Thoracic aorta (tissue), 2 donors: ENCODE data around the gene PGA3. TPM values are rescaled to one million over a fixed set of nuclear protein-coding genes. Genes with fewer than 3 reads are reported as not detected.
A peak's percentile ranks its signal among the peaks of the same experiment; 100 is the strongest.

ENCODE experiments used
- ATAC-seq: fragments of 150-250 bp; one replicate; pipeline ENCODE4 v1.8.0; 2017; ENCODE audit warnings: low read depth; ENCODE audit not compliant: insufficient number of reproducible peaks, low FRiP score
- DNase-seq: peaks from one replicate; pipeline ENCODE4 v3.0.0-alpha.2; 2020; ENCODE audit warnings: low spot score
- H3K27ac ChIP-seq, 2 donors: fragments of 200-600 bp; sonication (generic); 1 replicate in 1 of 2; 2 replicates in 1 of 2; pipeline ENCODE4 v1.5.1; 2016; ENCODE audit warnings: mild to moderate bottlenecking in 2 of 2, moderate library complexity in 2 of 2
- H3K27me3 ChIP-seq: fragments of 200-600 bp; sonication (generic); replicated peaks from 2 replicates; pipeline ENCODE4 v1.6.0; 2016; ENCODE audit warnings: mild to moderate bottlenecking; ENCODE audit not compliant: insufficient read depth
- H3K36me3 ChIP-seq: fragments of 200-600 bp; sonication (generic); one replicate; pipeline ENCODE4 v1.5.1; 2016
- H3K4me1 ChIP-seq, 2 donors: fragments of 200-600 bp; sonication (generic); 1 replicate in 1 of 2; 2 replicates in 1 of 2; pipeline versions ENCODE4 v1.5.1 to v1.6.0; 2016; ENCODE audit warnings: low read depth in 2 of 2, mild to moderate bottlenecking in 1 of 2; ENCODE audit not compliant: control insufficient read depth in 1 of 2
- H3K4me3 ChIP-seq: fragments of 200-600 bp; sonication (generic); 2 replicates; pipeline ENCODE4 v1.5.1; 2016; ENCODE audit warnings: mild to moderate bottlenecking
- H3K9me3 ChIP-seq: fragments of 200-600 bp; sonication (generic); 2 replicates; pipeline ENCODE4 v1.5.1; 2016
- total RNA-seq, 2 donors: library from RNA; depleted of rRNA; stranded (reverse); fragments of >200 nt; gene quantifications; one replicate each; pipeline versions ENCODE4 v1.1.0 to v1.2.3, GENCODE V29; 2016
- TF ChIP-seq, protein P1 (sequence below): fragments of 200-600 bp; sonication (generic); IDR thresholded peaks from one replicate; pipeline ENCODE4 v1.5.1; 2019; ENCODE audit warnings: antibody characterized with exemption

PGA3 gene
- total RNA-seq, 2 donors from 2014 or later = 1.8 to 4.3 TPM

DNA sequence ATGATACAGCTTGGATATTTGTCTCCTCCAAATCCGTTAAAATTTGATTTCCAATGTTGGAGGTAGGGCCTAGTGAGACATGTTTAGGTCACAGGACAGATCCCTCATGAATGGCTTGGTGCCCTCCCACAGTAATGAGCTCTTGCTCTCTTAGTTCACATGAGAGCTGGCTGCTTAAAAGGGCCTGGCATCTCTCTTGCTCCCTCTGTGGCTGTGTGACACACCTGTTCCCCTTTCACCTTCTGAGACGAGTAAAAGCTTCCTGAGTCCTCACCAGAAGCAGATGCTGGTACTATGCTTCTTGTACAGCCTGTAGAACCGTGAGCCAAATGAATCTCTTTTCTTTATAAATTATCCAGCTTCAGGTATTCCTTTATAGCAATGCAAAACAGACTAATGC, 45.6 kb upstream of the PGA3 start:
- no peaks in the 10 kb centered on the region for H3K36me3 ChIP-seq
- H3K9me3 ChIP-seq = no peaks in the 10 kb centered on the region
- TF ChIP-seq, protein P1, sequence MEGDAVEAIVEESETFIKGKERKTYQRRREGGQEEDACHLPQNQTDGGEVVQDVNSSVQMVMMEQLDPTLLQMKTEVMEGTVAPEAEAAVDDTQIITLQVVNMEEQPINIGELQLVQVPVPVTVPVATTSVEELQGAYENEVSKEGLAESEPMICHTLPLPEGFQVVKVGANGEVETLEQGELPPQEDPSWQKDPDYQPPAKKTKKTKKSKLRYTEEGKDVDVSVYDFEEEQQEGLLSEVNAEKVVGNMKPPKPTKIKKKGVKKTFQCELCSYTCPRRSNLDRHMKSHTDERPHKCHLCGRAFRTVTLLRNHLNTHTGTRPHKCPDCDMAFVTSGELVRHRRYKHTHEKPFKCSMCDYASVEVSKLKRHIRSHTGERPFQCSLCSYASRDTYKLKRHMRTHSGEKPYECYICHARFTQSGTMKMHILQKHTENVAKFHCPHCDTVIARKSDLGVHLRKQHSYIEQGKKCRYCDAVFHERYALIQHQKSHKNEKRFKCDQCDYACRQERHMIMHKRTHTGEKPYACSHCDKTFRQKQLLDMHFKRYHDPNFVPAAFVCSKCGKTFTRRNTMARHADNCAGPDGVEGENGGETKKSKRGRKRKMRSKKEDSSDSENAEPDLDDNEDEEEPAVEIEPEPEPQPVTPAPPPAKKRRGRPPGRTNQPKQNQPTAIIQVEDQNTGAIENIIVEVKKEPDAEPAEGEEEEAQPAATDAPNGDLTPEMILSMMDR = no peak
- ATAC-seq (no peak), DNase-seq (no peak)
- H3K27me3 ChIP-seq = no peaks in the 10 kb centered on the region
- peaks cover 15 to 53% of the 10 kb centered on the region in 2 donors for H3K4me1 ChIP-seq
- no peak overlapping the region for H3K27ac ChIP-seq
- H3K4me3 ChIP-seq = no peak overlapping the region

DNA sequence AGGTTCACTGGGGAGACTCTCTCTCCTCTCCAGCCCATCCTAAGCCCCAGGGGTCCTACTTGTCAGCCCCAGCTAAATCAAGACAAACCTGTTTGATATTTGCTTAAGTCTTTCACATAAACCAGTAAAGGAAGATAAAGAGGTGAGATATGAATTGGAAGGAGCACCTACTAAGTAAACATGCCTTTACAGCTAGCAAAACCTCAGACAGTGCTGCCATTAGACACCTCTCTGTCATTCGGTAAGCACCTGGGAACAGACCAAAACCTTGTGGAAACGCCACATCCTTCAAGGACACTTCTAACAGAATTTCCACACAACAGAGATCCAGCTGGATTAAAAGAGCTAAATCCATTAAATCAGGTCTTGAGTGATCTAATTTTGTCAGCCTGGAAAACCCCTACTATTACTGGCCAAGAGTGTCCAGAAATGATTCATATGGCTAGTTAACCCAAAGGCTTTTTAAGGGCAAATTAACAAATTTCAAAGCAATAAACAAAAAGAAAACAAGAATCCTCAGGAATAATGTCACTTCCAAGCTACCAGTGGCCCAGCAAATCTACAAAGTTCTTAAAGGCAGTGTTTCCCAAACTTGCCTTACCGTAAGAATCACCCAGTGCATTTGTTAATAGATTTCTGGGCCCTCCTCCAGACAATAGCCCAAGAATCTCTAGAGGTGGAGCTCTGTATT, 44.5 kb upstream of the PGA3 start:
- Histone ChIP-seq H3K9me3 (no peaks in the 10 kb centered on the region), H3K36me3 (no peaks in the 10 kb centered on the region), H3K4me1 (peaks cover 4 to 42% of the 10 kb centered on the region in 2 donors), H3K4me3 (peak overlapping the region; percentile 29), H3K27me3 (no peaks in the 10 kb centered on the region), H3K27ac (peak overlapping the region; percentile 64 to 76)
- DNase-seq (no peak), ATAC-seq (no peak)
- TF ChIP-seq, protein P1 = no peak

DNA sequence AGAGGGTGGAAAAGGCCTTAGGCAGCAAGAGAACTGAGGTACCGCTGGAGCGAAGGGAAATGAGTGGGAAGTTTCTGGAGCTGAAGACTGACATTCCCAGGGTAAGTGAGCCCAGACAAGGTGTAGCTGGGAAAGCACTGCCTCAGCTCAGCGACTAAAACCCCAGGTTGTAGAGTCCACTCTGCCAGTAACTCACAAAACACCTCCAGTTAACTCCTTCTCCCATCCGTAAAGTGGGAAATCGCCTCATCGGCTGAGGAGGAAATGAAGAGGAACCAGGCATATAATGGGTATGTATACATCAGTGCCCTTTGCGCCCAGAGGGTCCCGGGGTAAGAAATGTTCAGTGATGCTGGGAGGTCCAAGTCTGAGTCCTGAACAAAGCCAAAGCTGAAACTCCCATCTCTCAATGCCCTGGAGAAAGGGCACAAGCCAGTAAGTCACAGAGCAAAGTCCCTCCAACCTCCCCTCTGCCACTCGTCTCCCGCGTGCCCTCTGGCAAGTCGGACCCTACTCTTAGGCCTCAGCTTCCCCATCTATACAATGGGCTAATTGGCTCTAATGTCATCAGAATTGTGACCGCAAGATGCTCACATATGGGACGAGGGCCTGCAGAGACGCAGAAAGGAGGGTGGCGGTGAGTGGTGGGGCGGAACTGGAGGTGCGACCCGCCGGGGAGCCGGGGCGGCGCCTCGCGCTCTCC, 42.7 kb upstream of the PGA3 start:
- ATAC-seq (no peak), DNase-seq (no peak)
- Histone ChIP-seq H3K4me1 (peaks cover 4 to 39% of the 10 kb centered on the region in 2 donors), H3K36me3 (no peaks in the 10 kb centered on the region), H3K27me3 (no peaks in the 10 kb centered on the region), H3K9me3 (no peaks in the 10 kb centered on the region), H3K27ac (peak overlapping the region; percentile 95 to 98), H3K4me3 (peak overlapping the region; percentile 93)
- TF ChIP-seq, protein P1 = no peak

DNA sequence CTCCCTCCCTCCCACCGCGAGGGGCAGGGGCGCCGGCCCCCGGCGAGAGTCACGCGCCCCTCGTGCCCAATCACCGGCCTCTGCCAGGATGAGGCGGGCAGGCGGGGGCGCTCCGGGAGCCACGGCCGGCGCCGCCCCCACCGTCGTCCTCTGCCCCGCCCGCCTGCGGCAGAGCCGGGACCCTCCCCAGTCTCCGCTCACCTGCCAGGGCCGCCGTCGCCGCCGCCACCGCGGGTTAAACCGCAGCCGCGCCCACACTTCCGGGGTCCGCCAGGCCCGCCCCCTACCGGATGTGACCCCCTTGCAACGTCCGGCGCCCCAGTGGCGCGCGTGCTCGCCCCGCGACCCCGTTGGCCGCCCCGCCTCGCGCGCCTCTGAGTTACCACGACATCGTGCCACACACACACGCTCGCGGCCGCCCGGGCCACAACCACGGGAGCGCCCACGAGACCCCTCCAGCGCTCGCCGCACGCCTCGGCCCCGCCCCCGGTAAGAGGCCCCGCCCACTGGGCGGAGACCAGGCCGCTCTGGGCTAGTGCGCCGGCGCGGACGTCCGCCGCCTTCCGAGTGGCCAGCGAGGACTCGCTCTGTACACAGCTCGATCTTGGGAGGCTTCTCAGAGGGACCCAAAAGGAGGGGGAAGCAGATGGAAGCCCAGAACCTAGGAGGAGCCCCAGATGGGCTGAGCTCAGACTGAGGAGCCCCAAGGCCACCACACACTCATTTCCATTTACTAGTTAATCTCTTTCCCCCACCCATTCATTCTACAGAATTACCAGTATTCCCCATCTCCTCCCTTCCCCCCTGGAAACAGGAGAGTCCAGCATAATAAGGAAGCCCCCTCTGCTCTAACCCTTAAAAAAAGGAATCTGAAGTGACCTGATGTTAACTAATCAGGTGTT, 41.9 kb upstream of the PGA3 start, which contains the start of gene VPS37C:
TSS of gene VPS37C (minus strand) at position 237 of the 902 bp plus-strand sequence. CDS start 22,597 bp downstream, outside the sequence.
- TF ChIP-seq, protein P1 = peak; percentile 24
- H3K9me3 ChIP-seq = no peaks in the 10 kb centered on the region
- peaks cover 4 to 39% of the 10 kb centered on the region in 2 donors for H3K4me1 ChIP-seq
- peak within 1 kb of the TSS; percentile 95 to 98 for H3K27ac ChIP-seq
- ATAC-seq (peak; percentile 76), DNase-seq (peak; percentile 51)
- peak within 1 kb of the TSS; percentile 93 for H3K4me3 ChIP-seq
- no peaks in the 10 kb centered on the region for H3K27me3 ChIP-seq
- no peaks in the 10 kb centered on the region for H3K36me3 ChIP-seq
